C4-2B (cell line): Measurements from ENCODE around the gene DGKG.

Source experiments
- ZFX ChIP-seq: fragments of 450-650 bp; IDR thresholded peaks from 2 replicates; pipeline ENCODE4 v1.6.1; 2017
- TF ChIP-seq, protein P1 (sequence below): fragments of 450-650 bp; conservative IDR thresholded peaks from 2 replicates; pipeline ENCODE4 v1.5.1; 2017; ENCODE audit warnings: mild to moderate bottlenecking

GRCh38 chr3:186400662-186401061 is 38.6 kb upstream of the DGKG start:
- TF ChIP-seq, protein P1, sequence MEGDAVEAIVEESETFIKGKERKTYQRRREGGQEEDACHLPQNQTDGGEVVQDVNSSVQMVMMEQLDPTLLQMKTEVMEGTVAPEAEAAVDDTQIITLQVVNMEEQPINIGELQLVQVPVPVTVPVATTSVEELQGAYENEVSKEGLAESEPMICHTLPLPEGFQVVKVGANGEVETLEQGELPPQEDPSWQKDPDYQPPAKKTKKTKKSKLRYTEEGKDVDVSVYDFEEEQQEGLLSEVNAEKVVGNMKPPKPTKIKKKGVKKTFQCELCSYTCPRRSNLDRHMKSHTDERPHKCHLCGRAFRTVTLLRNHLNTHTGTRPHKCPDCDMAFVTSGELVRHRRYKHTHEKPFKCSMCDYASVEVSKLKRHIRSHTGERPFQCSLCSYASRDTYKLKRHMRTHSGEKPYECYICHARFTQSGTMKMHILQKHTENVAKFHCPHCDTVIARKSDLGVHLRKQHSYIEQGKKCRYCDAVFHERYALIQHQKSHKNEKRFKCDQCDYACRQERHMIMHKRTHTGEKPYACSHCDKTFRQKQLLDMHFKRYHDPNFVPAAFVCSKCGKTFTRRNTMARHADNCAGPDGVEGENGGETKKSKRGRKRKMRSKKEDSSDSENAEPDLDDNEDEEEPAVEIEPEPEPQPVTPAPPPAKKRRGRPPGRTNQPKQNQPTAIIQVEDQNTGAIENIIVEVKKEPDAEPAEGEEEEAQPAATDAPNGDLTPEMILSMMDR: no peak
- TF ChIP-seq ZFX: no peak
